SIG-M5 (cell line): ENCODE results near the gene POMT1.

Experiments
- DNase-seq: peaks from one replicate; lab custom pipeline; 2025; lab: John Stamatoyannopoulos, UW

Gene POMT1

GRCh38 chr9:131554843-131555351 is 52.2 kb downstream of the POMT1 start:
- DNase-seq, result no peak

GRCh38 chr9:131555841-131556673 is 53.3 kb downstream of the POMT1 start:
- DNase-seq, result no peak

GRCh38 chr9:131557855-131558548 is 55.3 kb downstream of the POMT1 start:
- no peak for DNase-seq

- DNase-seq, result no peak
Measured at GRCh38 chr9:131559421-131560000, 56.8 kb downstream of the POMT1 start.

GRCh38 chr9:131562032-131562959 is 59.6 kb downstream of the POMT1 start:
- no peak for DNase-seq

GRCh38 chr9:131565369-131565768 is 62.7 kb downstream of the POMT1 start:
- no peak for DNase-seq

- DNase-seq, result no peak
Measured at GRCh38 chr9:131566158-131566557, 63.4 kb downstream of the POMT1 start.

- no peak for DNase-seq
Measured at GRCh38 chr9:131567910-131568309, 65.2 kb downstream of the POMT1 start.
